ENCODE data around the gene PEPD.

Gene PEPD

DNA sequence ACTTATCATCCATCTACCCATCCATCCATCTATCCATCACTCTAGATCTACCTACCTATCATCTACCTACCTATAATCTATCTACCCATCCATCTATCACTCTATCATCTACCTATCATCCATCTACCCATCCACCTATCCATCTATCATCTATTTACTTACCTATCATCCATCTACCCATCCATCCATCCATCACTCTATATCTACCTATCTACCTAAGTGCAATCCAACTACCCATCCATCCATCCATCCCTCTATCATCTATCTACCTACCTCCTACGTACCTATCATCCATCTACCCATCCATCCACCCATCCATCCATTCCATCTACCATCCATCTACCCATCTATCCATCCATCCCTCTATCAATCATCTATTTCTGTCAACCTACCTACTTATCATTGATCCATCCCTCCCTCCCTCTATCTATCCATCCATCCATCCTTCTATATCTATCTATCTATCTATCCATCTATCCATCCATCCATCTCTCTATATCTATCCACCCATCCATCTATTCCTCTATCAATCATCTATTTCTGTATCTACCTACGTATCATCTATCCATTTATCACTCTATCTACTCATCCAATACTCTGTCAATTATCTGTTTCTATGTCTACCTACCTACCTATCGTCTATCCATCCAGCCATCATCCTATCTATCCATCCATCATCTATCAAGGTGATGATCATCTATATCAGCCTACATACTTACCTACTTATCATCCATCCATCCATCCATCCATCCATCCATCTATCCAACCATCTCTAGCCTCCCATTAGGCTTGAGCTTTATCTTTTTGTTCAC lies 99.0 kb downstream of the PEPD start:
- Histone ChIP-seq H3K27me3 (ENCODE audit: low read depth, low read length) (no peaks in the 10 kb centered on the region), H3K27ac (ENCODE audit: low read length) (no peak overlapping the region), H3K9me3 (ENCODE audit: control insufficient read depth in 1 of 2, low read length in 2 of 2) (no peaks in the 10 kb centered on the region), H3K36me3 (ENCODE audit: control insufficient read depth in 1 of 2, insufficient read depth in 2 of 2, low read length in 2 of 2) (no peaks in the 10 kb centered on the region), H3K4me3 (ENCODE audit: low read depth in 1 of 2, low read length in 2 of 2) (no peak overlapping the region), H3K4me1 (ENCODE audit: control insufficient read depth in 1 of 2, insufficient read depth in 2 of 2, low read length in 2 of 2) (no peaks in the 10 kb centered on the region)

GRCh38 chr19:33421368-33421767 lies 100.2 kb downstream of the PEPD start:
- Histone ChIP-seq H3K27ac (ENCODE audit: low read length) (no peak overlapping the region), H3K4me3 (ENCODE audit: low read depth in 1 of 2, low read length in 2 of 2) (no peak overlapping the region), H3K36me3 (ENCODE audit: control insufficient read depth in 1 of 2, insufficient read depth in 2 of 2, low read length in 2 of 2) (no peaks in the 10 kb centered on the region), H3K9me3 (ENCODE audit: control insufficient read depth in 1 of 2, low read length in 2 of 2) (no peaks in the 10 kb centered on the region), H3K27me3 (ENCODE audit: low read depth, low read length) (no peaks in the 10 kb centered on the region), H3K4me1 (ENCODE audit: control insufficient read depth in 1 of 2, insufficient read depth in 2 of 2, low read length in 2 of 2) (peaks cover 0 to 4% of the 10 kb centered on the region in 2 donors)

- H3K4me1 ChIP-seq (ENCODE audit: control insufficient read depth in 1 of 2, insufficient read depth in 2 of 2, low read length in 2 of 2): peaks cover 0 to 6% of the 10 kb centered on the region in 2 donors
- no peaks in the 10 kb centered on the region for H3K36me3 ChIP-seq (ENCODE audit: control insufficient read depth in 1 of 2, insufficient read depth in 2 of 2, low read length in 2 of 2)
- no peak overlapping the region for H3K27ac ChIP-seq (ENCODE audit: low read length)
- H3K9me3 ChIP-seq (ENCODE audit: control insufficient read depth in 1 of 2, low read length in 2 of 2): no peaks in the 10 kb centered on the region
- H3K4me3 ChIP-seq (ENCODE audit: low read depth in 1 of 2, low read length in 2 of 2): no peak overlapping the region
- H3K27me3 ChIP-seq (ENCODE audit: low read depth, low read length): no peaks in the 10 kb centered on the region
Observed at GRCh38 chr19:33420821-33421220, 100.8 kb downstream of the PEPD start.

DNA sequence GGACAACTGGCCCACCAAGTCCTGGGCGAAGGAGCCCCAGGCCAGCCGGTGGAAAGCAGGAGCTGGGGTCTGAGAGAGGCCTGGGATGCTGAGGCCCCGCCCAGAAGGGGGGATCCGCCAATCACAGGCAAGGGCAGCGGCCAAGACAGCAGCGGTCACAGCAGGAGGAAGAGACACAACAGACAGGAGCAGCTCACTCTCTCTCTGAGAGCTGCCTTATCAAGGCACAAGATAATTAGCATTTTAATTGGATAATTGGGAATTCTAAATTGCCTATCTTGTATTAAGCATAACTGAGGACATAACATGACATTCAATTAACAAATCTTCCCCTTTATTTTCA lies 101.8 kb downstream of the PEPD start:
- H3K27ac ChIP-seq (ENCODE audit: low read length): no peak overlapping the region
- no peaks in the 10 kb centered on the region for H3K36me3 ChIP-seq (ENCODE audit: control insufficient read depth in 1 of 2, insufficient read depth in 2 of 2, low read length in 2 of 2)
- H3K9me3 ChIP-seq (ENCODE audit: control insufficient read depth in 1 of 2, low read length in 2 of 2): no peaks in the 10 kb centered on the region
- no peaks in the 10 kb centered on the region for H3K27me3 ChIP-seq (ENCODE audit: low read depth, low read length)
- peaks cover 0 to 6% of the 10 kb centered on the region in 2 donors for H3K4me1 ChIP-seq (ENCODE audit: control insufficient read depth in 1 of 2, insufficient read depth in 2 of 2, low read length in 2 of 2)
- H3K4me3 ChIP-seq (ENCODE audit: low read depth in 1 of 2, low read length in 2 of 2): no peak overlapping the region

GRCh38 chr19:33418871-33419787 lies 102.5 kb downstream of the PEPD start:
- Histone ChIP-seq H3K9me3 (ENCODE audit: control insufficient read depth in 1 of 2, low read length in 2 of 2) (no peaks in the 10 kb centered on the region), H3K27me3 (ENCODE audit: low read depth, low read length) (no peaks in the 10 kb centered on the region)

GRCh38 chr19:33418461-33418860 lies 103.1 kb downstream of the PEPD start:
- Histone ChIP-seq H3K27me3 (ENCODE audit: low read depth, low read length) (no peaks in the 10 kb centered on the region), H3K4me3 (ENCODE audit: low read depth in 1 of 2, low read length in 2 of 2) (no peak overlapping the region), H3K27ac (ENCODE audit: low read length) (no peak overlapping the region), H3K9me3 (ENCODE audit: control insufficient read depth in 1 of 2, low read length in 2 of 2) (no peaks in the 10 kb centered on the region), H3K36me3 (ENCODE audit: control insufficient read depth in 1 of 2, insufficient read depth in 2 of 2, low read length in 2 of 2) (peaks cover 0 to under 1% of the 10 kb centered on the region in 2 donors), H3K4me1 (ENCODE audit: control insufficient read depth in 1 of 2, insufficient read depth in 2 of 2, low read length in 2 of 2) (peaks cover 0 to 6% of the 10 kb centered on the region in 2 donors)

More at GRCh38 chr19:33418871-33419787, 102.5 kb downstream of the PEPD start:
- no peak overlapping the region for H3K4me3 ChIP-seq (ENCODE audit: low read depth in 1 of 2, low read length in 2 of 2)
- no peak overlapping the region for H3K27ac ChIP-seq (ENCODE audit: low read length)
- peaks cover 0 to 6% of the 10 kb centered on the region in 2 donors for H3K4me1 ChIP-seq (ENCODE audit: control insufficient read depth in 1 of 2, insufficient read depth in 2 of 2, low read length in 2 of 2)
- H3K36me3 ChIP-seq (ENCODE audit: control insufficient read depth in 1 of 2, insufficient read depth in 2 of 2, low read length in 2 of 2): no peaks in the 10 kb centered on the region

GRCh38 chr19:33417751-33418150 lies 103.8 kb downstream of the PEPD start:
- no peak overlapping the region for H3K27ac ChIP-seq (ENCODE audit: low read length)
- no peaks in the 10 kb centered on the region for H3K9me3 ChIP-seq (ENCODE audit: control insufficient read depth in 1 of 2, low read length in 2 of 2)
- H3K27me3 ChIP-seq (ENCODE audit: low read depth, low read length): no peaks in the 10 kb centered on the region
- H3K4me3 ChIP-seq (ENCODE audit: low read depth in 1 of 2, low read length in 2 of 2): no peak overlapping the region
- H3K4me1 ChIP-seq (ENCODE audit: control insufficient read depth in 1 of 2, insufficient read depth in 2 of 2, low read length in 2 of 2): peaks cover 0 to 6% of the 10 kb centered on the region in 2 donors
- peaks cover 0 to 5% of the 10 kb centered on the region in 2 donors for H3K36me3 ChIP-seq (ENCODE audit: control insufficient read depth in 1 of 2, insufficient read depth in 2 of 2, low read length in 2 of 2)

GRCh38 chr19:33416307-33417215 lies 105.0 kb downstream of the PEPD start:
- Histone ChIP-seq H3K9me3 (ENCODE audit: control insufficient read depth in 1 of 2, low read length in 2 of 2) (no peaks in the 10 kb centered on the region), H3K27me3 (ENCODE audit: low read depth, low read length) (no peaks in the 10 kb centered on the region), H3K27ac (ENCODE audit: low read length) (no peak overlapping the region), H3K36me3 (ENCODE audit: control insufficient read depth in 1 of 2, insufficient read depth in 2 of 2, low read length in 2 of 2) (peaks cover 0 to 6% of the 10 kb centered on the region in 2 donors), H3K4me1 (ENCODE audit: control insufficient read depth in 1 of 2, insufficient read depth in 2 of 2, low read length in 2 of 2) (peaks cover 0 to 6% of the 10 kb centered on the region in 2 donors), H3K4me3 (ENCODE audit: low read depth in 1 of 2, low read length in 2 of 2) (no peak overlapping the region)

DNA sequence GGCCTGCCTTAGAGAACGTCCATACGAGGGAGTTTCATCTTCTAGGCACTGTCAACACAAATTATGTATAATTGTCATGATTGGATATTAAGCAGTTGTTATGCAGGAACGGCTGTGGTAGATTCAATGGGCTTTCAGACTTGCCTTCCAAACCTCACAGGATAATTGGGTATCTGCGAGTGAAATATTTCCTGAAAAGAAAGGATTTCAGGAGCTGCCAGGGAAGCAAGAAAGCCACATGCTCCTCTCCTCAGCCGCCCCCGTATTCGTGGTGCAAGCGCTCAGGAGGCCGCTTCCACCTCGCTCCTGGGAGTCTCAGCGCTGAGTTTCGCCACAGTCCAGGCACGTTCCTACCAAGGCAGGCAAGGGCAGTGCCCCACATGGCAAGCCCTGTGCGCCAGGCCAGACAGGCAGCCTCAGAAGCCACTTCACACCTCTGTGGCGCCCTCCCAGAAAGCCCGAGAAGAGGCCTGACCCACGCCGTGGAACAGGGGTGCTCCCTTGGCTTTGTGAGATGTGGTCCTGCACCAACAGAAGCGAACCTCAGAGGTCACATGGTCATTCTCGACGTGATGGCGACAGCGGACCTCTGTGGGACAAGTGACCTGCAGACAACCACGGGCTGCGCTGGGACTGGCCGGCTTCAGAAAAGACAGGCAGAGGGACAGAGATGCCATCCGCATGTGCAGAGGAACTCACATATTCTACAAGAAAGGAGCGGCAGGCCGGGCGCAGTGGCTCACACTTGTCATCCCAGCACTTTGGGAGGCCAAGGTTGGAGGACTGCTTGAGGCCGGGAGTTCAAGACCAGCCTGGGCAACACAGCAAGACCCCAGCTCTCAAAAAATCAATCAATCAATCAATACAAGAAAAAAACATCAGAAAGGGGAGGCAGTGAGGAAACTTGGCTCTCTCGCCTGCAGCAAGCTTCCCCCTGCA lies 106.7 kb downstream of the PEPD start:
- Histone ChIP-seq H3K9me3 (ENCODE audit: control insufficient read depth in 1 of 2, low read length in 2 of 2) (no peaks in the 10 kb centered on the region), H3K4me1 (ENCODE audit: control insufficient read depth in 1 of 2, insufficient read depth in 2 of 2, low read length in 2 of 2) (peaks cover 0 to 6% of the 10 kb centered on the region in 2 donors), H3K4me3 (ENCODE audit: low read depth in 1 of 2, low read length in 2 of 2) (no peak overlapping the region), H3K27me3 (ENCODE audit: low read depth, low read length) (no peaks in the 10 kb centered on the region), H3K36me3 (ENCODE audit: control insufficient read depth in 1 of 2, insufficient read depth in 2 of 2, low read length in 2 of 2) (peaks cover 0 to 22% of the 10 kb centered on the region in 2 donors), H3K27ac (ENCODE audit: low read length) (no peak overlapping the region)
